Measurements from ENCODE around the gene TOLLIP.
"Not testable (repeated sequence)": the region's sequence is repeated elsewhere in the genome, so short reads cannot be mapped to it uniquely, and the experiment has no call there.

TOLLIP gene

GRCh38 chr11:1348796-1349326 lies 39.4 kb upstream of the TOLLIP start:
- Histone ChIP-seq H3K27ac (replicated peaks) (no peak overlapping the region), H3K27me3 (ENCODE audit: insufficient read depth, poor library complexity, severe bottlenecking) (peaks cover 5% of the 10 kb centered on the region), H3K4me3 (replicated peaks; ENCODE audit: insufficient read depth, low read length) (no peak overlapping the region)
- TF ChIP-seq POLR2AphosphoS5 (IDR thresholded peaks at IDR 0.05; ENCODE audit: low read depth) (no peak), SPI1 (IDR thresholded peaks at IDR 0.05; ENCODE audit: borderline replicate concordance, low read depth) (no peak), REST (IDR thresholded peaks at IDR 0.05; ENCODE audit: insufficient replicate concordance, low read depth) (no peak), GABPA (IDR thresholded peaks at IDR 0.05; ENCODE audit: low read depth) (no peak), CTCF (IDR thresholded peaks at IDR 0.05; ENCODE audit: insufficient read depth, low read length) (no peak)
- DNase-seq (ENCODE audit: low read depth in 1 of 2, low spot score in 1 of 2), result no peak

- Histone ChIP-seq H3K27ac (replicated peaks) (no peak overlapping the region), H3K27me3 (ENCODE audit: insufficient read depth, poor library complexity, severe bottlenecking) (peaks cover 5% of the 10 kb centered on the region), H3K4me3 (replicated peaks; ENCODE audit: insufficient read depth, low read length) (no peak overlapping the region)
- DNase-seq (ENCODE audit: low read depth in 1 of 2, low spot score in 1 of 2), result no peak
- TF ChIP-seq POLR2AphosphoS5 (IDR thresholded peaks at IDR 0.05; ENCODE audit: low read depth) (no peak), REST (IDR thresholded peaks at IDR 0.05; ENCODE audit: insufficient replicate concordance, low read depth) (no peak), GABPA (IDR thresholded peaks at IDR 0.05; ENCODE audit: low read depth) (no peak), SPI1 (IDR thresholded peaks at IDR 0.05; ENCODE audit: borderline replicate concordance, low read depth) (no peak), CTCF (IDR thresholded peaks at IDR 0.05; ENCODE audit: insufficient read depth, low read length) (no peak)
Measured at GRCh38 chr11:1348146-1348795, 38.8 kb upstream of the TOLLIP start.

- not testable (repeated sequence) for H3K4me3 ChIP-seq (replicated peaks; ENCODE audit: insufficient read depth, low read length); DNase-seq (ENCODE audit: low read depth in 1 of 2, low spot score in 1 of 2); H3K27me3 ChIP-seq (ENCODE audit: insufficient read depth, poor library complexity, severe bottlenecking); H3K27ac ChIP-seq (replicated peaks)
Measured at GRCh38 chr11:1347411-1347999, 38.1 kb upstream of the TOLLIP start.

- TF ChIP-seq REST (IDR thresholded peaks at IDR 0.05; ENCODE audit: insufficient replicate concordance, low read depth) (no peak), GABPA (IDR thresholded peaks at IDR 0.05; ENCODE audit: low read depth) (no peak), CTCF (IDR thresholded peaks at IDR 0.05; ENCODE audit: insufficient read depth, low read length) (no peak), POLR2AphosphoS5 (IDR thresholded peaks at IDR 0.05; ENCODE audit: low read depth) (no peak), SPI1 (IDR thresholded peaks at IDR 0.05; ENCODE audit: borderline replicate concordance, low read depth) (no peak)
Measured at GRCh38 chr11:1346669-1347390, 37.4 kb upstream of the TOLLIP start.

More at GRCh38 chr11:1346669-1347390, 37.4 kb upstream of the TOLLIP start:
- H3K27ac ChIP-seq (replicated peaks), result no peak overlapping the region
- no peak for DNase-seq (ENCODE audit: low read depth in 1 of 2, low spot score in 1 of 2)
- peaks cover 8% of the 10 kb centered on the region for H3K27me3 ChIP-seq (ENCODE audit: insufficient read depth, poor library complexity, severe bottlenecking)
- H3K4me3 ChIP-seq (replicated peaks; ENCODE audit: insufficient read depth, low read length), result no peak overlapping the region
